Measurements from ENCODE around the gene PPAN. TPM values are rescaled to one million over a fixed set of nuclear protein-coding genes. Genes with fewer than 3 reads are reported as not detected.

Gene PPAN
- total RNA-seq, 2 donors from 2014 or later = 14.6 to 39.0 TPM

DNA sequence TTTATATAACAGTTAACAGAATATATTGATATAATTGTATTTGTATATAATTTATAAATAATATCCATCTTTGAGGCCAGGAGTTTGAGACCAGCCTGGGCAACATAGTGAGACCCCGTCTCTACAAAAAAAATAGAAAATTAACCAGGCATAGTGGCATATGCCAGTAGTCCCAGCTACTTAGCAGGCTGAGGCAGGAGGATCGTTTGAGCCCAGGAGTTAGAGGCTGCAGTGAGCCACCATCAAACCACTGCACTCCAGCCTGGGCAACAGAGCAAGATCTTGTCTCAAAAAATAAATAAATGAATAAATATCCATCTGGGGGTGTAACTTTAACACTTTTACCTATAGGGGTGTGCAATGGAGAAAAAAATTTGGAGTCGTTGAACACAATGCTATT, 21.4 kb upstream of the PPAN start:
- H3K4me1 ChIP-seq (ENCODE audit: control insufficient read depth in 1 of 2, low read depth in 2 of 2) = peaks cover 0 to 6% of the 10 kb centered on the region in 2 donors
- no peak overlapping the region for H3K4me3 ChIP-seq
- TF ChIP-seq CTCF (IDR thresholded peaks at IDR 0.05) = no peak
- H3K27me3 ChIP-seq (replicated peaks; ENCODE audit: insufficient read depth) = no peaks in the 10 kb centered on the region
- no peak overlapping the region for H3K27ac ChIP-seq
- no peak for ATAC-seq (ENCODE audit: insufficient number of reproducible peaks, low FRiP score, low read depth)
- no peaks in the 10 kb centered on the region for H3K9me3 ChIP-seq
- DNase-seq (ENCODE audit: low spot score) = no peak
- no peaks in the 10 kb centered on the region for H3K36me3 ChIP-seq

DNA sequence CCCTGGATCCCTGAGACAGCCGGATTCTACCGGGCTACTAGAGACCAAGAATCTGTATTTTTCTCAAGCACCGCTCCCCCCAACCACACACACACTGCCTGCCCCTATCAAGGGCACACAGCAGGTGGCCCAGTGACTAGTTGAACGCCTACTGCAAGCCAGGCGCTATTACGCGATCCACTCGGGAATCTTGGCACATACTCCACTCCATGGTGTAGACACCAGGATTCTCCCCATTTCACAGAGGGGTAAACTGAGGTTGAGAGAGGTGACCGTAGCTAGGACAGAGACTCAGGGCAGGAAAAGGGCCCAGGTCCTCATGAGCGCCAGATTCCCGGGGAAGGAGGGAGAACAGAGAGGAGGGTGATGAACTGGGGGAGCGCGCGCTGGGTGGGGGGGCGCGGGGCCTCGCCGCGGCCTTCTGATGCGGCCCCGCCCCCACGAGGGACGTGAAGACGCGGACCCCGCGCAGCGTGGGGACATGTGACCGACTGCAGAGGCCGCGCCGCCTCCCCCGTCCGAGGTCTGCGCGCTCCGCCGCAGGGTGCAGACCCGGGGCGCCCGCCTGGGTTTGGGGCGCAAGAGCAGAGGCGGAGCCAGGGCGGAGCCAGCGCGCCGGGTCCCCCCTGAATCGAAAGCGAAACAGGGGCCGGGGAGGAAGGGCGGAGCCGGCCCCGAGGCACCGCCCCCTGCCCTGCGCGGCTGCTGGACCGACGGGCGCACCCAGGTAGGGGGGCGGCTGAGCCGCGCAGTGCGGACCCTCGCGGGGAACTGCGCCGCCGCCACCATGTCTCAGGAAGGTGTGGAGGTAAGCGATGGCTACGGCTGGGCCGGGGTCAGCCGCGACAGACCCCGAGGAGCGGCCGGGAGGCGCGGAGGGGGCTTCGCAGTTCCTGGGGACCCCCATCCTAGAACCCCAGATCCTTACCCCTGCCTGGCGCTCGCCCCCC, 20.2 kb upstream of the PPAN start, which contains the start of gene SHFL:
Gene SHFL, plus strand, starts transcription at position 677 of the 950 bp plus-strand sequence. Its CDS starts 111 bp downstream, at position 788.
- TF ChIP-seq CTCF (IDR thresholded peaks at IDR 0.05) = no peak
- H3K36me3 ChIP-seq = no peaks in the 10 kb centered on the region
- peak within 1 kb of the TSS; percentile 75 to 82 for H3K27ac ChIP-seq
- no peaks in the 10 kb centered on the region for H3K27me3 ChIP-seq (replicated peaks; ENCODE audit: insufficient read depth)
- no peaks in the 10 kb centered on the region for H3K9me3 ChIP-seq
- H3K4me3 ChIP-seq = peak within 1 kb of the TSS; percentile 87
- DNase-seq (ENCODE audit: low spot score) = no peak
- peaks cover 0 to 6% of the 10 kb centered on the region in 2 donors for H3K4me1 ChIP-seq (ENCODE audit: control insufficient read depth in 1 of 2, low read depth in 2 of 2)
- ATAC-seq (ENCODE audit: insufficient number of reproducible peaks, low FRiP score, low read depth) = peak; percentile 67

- DNase-seq (ENCODE audit: low spot score) (no peak), ATAC-seq (ENCODE audit: insufficient number of reproducible peaks, low FRiP score, low read depth) (no peak)
- Histone ChIP-seq H3K9me3 (no peaks in the 10 kb centered on the region), H3K4me3 (peak overlapping the region; percentile 87), H3K27me3 (replicated peaks; ENCODE audit: insufficient read depth) (no peaks in the 10 kb centered on the region), H3K27ac (peak overlapping the region; percentile 75 to 82), H3K4me1 (ENCODE audit: control insufficient read depth in 1 of 2, low read depth in 2 of 2) (peaks cover 0 to 6% of the 10 kb centered on the region in 2 donors), H3K36me3 (no peaks in the 10 kb centered on the region)
- no peak for TF ChIP-seq CTCF (IDR thresholded peaks at IDR 0.05)
These were observed 19.5 kb upstream of the PPAN start for GRCh38 chr19:10086591-10087192.

GRCh38 chr19:10087296-10088061, 18.7 kb upstream of the PPAN start:
- ATAC-seq (ENCODE audit: insufficient number of reproducible peaks, low FRiP score, low read depth) = no peak
- H3K4me1 ChIP-seq (ENCODE audit: control insufficient read depth in 1 of 2, low read depth in 2 of 2) = peaks cover 0 to 6% of the 10 kb centered on the region in 2 donors
- peak overlapping the region; percentile 75 to 82 for H3K27ac ChIP-seq
- no peaks in the 10 kb centered on the region for H3K9me3 ChIP-seq
- no peak for DNase-seq (ENCODE audit: low spot score)
- peak overlapping the region; percentile 87 for H3K4me3 ChIP-seq
- H3K27me3 ChIP-seq (replicated peaks; ENCODE audit: insufficient read depth) = no peaks in the 10 kb centered on the region
- H3K36me3 ChIP-seq = no peaks in the 10 kb centered on the region
- TF ChIP-seq CTCF (IDR thresholded peaks at IDR 0.05) = no peak

All from thoracic aorta (tissue), 2 donors.